ENCODE measurements around the gene FXYD7.
"Not testable (repeated sequence)": the region's sequence is repeated elsewhere in the genome, so short reads cannot be mapped to it uniquely, and the experiment has no call there.

FXYD7 gene

GRCh38 chr19:35128398-35129057 is 14.5 kb upstream of the FXYD7 start:
- no peak for DNase-seq

GRCh38 chr19:35129724-35130274 is 13.3 kb upstream of the FXYD7 start:
- not testable (repeated sequence) for DNase-seq

GRCh38 chr19:35130761-35131720 is 12.0 kb upstream of the FXYD7 start:
- DNase-seq: no peak

- DNase-seq: no peak
Observed at GRCh38 chr19:35132254-35132653, 10.8 kb upstream of the FXYD7 start.

GRCh38 chr19:35133826-35134225 is 9.2 kb upstream of the FXYD7 start:
- no peak for DNase-seq

GRCh38 chr19:35134601-35135242 is 8.3 kb upstream of the FXYD7 start, which contains the start of gene LGI4:
Gene LGI4, minus strand, starts transcription at chr19:35135059. Its CDS starts 379 bp downstream, at chr19:35134680.
- no peak for DNase-seq

GRCh38 chr19:35135389-35135909 is 7.6 kb upstream of the FXYD7 start:
- DNase-seq: no peak

GRCh38 chr19:35136231-35136630 is 6.8 kb upstream of the FXYD7 start:
- no peak for DNase-seq

- DNase-seq: no peak
Observed at GRCh38 chr19:35136977-35137702, 5.9 kb upstream of the FXYD7 start.

GRCh38 chr19:35138305-35138892 is 4.7 kb upstream of the FXYD7 start, which contains the start of gene FXYD1:
Gene FXYD1, plus strand, starts transcription at chr19:35138824. Its CDS starts 1,256 bp downstream, at chr19:35140080.
- DNase-seq: no peak

- no peak for DNase-seq
Observed at GRCh38 chr19:35140207-35140961, 2.7 kb upstream of the FXYD7 start.

- peak; percentile 72 for DNase-seq
Observed at GRCh38 chr19:35140962-35141836, 1.9 kb upstream of the FXYD7 start.

GRCh38 chr19:35141837-35142605 is 1.0 kb upstream of the FXYD7 start:
- no peak for DNase-seq

GRCh38 chr19:35142606-35143230 is 337 bp upstream of the FXYD7 start:
- DNase-seq: no peak

- no peak for DNase-seq
Observed at GRCh38 chr19:35143818-35144217, 763 bp downstream of the FXYD7 start.

- no peak for DNase-seq
Observed at GRCh38 chr19:35144259-35144599, 1.2 kb downstream of the FXYD7 start.

- DNase-seq: peak; percentile 32
Observed at GRCh38 chr19:35144600-35145436, 1.8 kb downstream of the FXYD7 start.
